Esophagus squamous epithelium (tissue), 4 donors: ENCODE measurements around the gene SYNRG.

Experiments
- POLR2A ChIP-seq, 4 donors: fragments of 450-650 bp; IDR thresholded peaks; one replicate each; pipeline ENCODE4 v1.6.1; 2017; ENCODE audit warnings: antibody characterized with exemption in 4 of 4, mild to moderate bottlenecking in 4 of 4, moderate library complexity in 3 of 4
- TF ChIP-seq, protein P1 (sequence below), 6 experiments: fragments of 450-650 bp in 4 of 6; fragments of 200-600 bp in 2 of 6; sonication (generic) in 2 of 6; IDR thresholded peaks; one replicate each; pipeline ENCODE4 v1.5.1; 2016 to 2019; ENCODE audit warnings: antibody characterized with exemption in 6 of 6, mild to moderate bottlenecking in 4 of 6, moderate library complexity in 4 of 6

DNA sequence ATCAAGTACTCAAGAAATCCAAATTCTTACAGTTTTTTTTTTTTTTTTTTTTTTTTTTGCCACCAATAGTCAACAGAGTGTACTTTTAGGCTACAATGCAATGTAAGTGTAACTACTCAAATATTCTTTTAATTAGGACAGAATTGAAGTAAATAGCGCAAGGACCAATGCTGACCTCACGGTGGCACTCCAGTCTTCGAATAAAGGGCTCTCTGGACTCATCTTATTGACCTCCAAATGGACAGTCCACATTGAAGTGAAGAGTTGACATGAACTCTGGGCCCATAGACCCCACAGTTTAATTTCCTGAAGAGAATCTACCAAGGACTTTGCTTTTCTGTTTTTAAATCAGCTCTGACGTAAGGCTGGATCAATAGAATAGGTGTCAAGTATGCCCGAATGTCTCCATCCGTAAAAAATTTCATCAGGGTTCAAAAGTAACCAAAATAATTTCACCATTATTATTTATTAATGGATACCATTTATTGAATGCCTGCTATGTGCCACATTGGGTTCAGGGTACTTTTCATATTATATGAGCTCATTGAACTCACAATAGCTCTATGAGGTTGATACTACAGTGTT, 41.3 kb upstream of the SYNRG start:
- TF ChIP-seq, protein P1, sequence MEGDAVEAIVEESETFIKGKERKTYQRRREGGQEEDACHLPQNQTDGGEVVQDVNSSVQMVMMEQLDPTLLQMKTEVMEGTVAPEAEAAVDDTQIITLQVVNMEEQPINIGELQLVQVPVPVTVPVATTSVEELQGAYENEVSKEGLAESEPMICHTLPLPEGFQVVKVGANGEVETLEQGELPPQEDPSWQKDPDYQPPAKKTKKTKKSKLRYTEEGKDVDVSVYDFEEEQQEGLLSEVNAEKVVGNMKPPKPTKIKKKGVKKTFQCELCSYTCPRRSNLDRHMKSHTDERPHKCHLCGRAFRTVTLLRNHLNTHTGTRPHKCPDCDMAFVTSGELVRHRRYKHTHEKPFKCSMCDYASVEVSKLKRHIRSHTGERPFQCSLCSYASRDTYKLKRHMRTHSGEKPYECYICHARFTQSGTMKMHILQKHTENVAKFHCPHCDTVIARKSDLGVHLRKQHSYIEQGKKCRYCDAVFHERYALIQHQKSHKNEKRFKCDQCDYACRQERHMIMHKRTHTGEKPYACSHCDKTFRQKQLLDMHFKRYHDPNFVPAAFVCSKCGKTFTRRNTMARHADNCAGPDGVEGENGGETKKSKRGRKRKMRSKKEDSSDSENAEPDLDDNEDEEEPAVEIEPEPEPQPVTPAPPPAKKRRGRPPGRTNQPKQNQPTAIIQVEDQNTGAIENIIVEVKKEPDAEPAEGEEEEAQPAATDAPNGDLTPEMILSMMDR (IDR thresholded peaks at IDR 0.05): peak in 1 of 6 experiments; percentile 7
- TF ChIP-seq POLR2A (IDR thresholded peaks at IDR 0.05): no peak
